GM19023 (cell line): Measurements from ENCODE around the gene KMT5C.

Source experiments
- ATAC-seq: cut with Tn5 transposase; IDR thresholded peaks from one replicate; pipeline ENCODE4 v1.9.1; 2021; ENCODE audit warnings: mild to moderate bottlenecking, moderate library complexity; ENCODE audit not compliant: unreplicated experiment

KMT5C gene

GRCh38 chr19:55345818-55346724, 6.4 kb downstream of the KMT5C start:
- ATAC-seq, result no peak

GRCh38 chr19:55346725-55347441, 7.2 kb downstream of the KMT5C start:
- no peak for ATAC-seq

- ATAC-seq, result no peak
These were observed 7.8 kb downstream of the KMT5C start for GRCh38 chr19:55347442-55348009.

- ATAC-seq, result no peak
These were observed 8.8 kb downstream of the KMT5C start for GRCh38 chr19:55348317-55349034.

- ATAC-seq, result no peak
These were observed 11.1 kb downstream of the KMT5C start for GRCh38 chr19:55350620-55351315.

- no peak for ATAC-seq
These were observed 12.4 kb downstream of the KMT5C start for GRCh38 chr19:55352040-55352439.

- no peak for ATAC-seq
These were observed 13.0 kb downstream of the KMT5C start for GRCh38 chr19:55352549-55353145.

- ATAC-seq, result no peak
These were observed 13.7 kb downstream of the KMT5C start for GRCh38 chr19:55353356-55353802.

GRCh38 chr19:55353803-55354697, 14.4 kb downstream of the KMT5C start:
- ATAC-seq, result no peak

GRCh38 chr19:55354698-55355212, 15.1 kb downstream of the KMT5C start, which contains the start of gene COX6B2:
COX6B2 (minus strand) TSS chr19:55354719; CDS start chr19:55354521, 198 bp downstream.
- ATAC-seq, result no peak

- ATAC-seq, result no peak
These were observed 15.6 kb downstream of the KMT5C start for GRCh38 chr19:55355213-55355821.

GRCh38 chr19:55358493-55358892, 18.8 kb downstream of the KMT5C start:
- no peak for ATAC-seq

- no peak for ATAC-seq
These were observed 19.6 kb downstream of the KMT5C start for GRCh38 chr19:55358943-55359908.

- ATAC-seq, result no peak
These were observed 21.2 kb downstream of the KMT5C start for GRCh38 chr19:55360902-55361301.

- no peak for ATAC-seq
These were observed 22.7 kb downstream of the KMT5C start for GRCh38 chr19:55362174-55362989.
